OCI-LY3 (cell line): Measurements from ENCODE around the gene CIB4.

Experiments used
- H2AFZ ChIP-seq: fragments of 200-600, 300-600 bp; shearing (Covaris generic); 2 replicates; pipeline ENCODE4 v1.6.0; 2014; ENCODE audit warnings: antibody characterized with exemption, low read depth, low read length
- H3K27ac ChIP-seq: fragments of 200-600, 300-600 bp; sonication (generic); 2 replicates; pipeline ENCODE4 v1.5.1; 2014; ENCODE audit warnings: mild to moderate bottlenecking, low read length, moderate library complexity, mixed read lengths
- H3K27me3 ChIP-seq: fragments of 200-600, 300-600 bp; sonication (generic); 2 replicates; pipeline ENCODE4 v1.6.1; 2014; ENCODE audit warnings: low read depth, low read length, mixed read lengths
- H3K36me3 ChIP-seq: fragments of 200-600, 300-600 bp; sonication (generic); replicated peaks from 2 replicates; pipeline ENCODE3; 2014; ENCODE audit warnings: low read depth, low read length, mixed read lengths
- H3K4me1 ChIP-seq: fragments of 300-600, 200-600 bp; sonication (generic); 2 replicates; pipeline ENCODE4 v1.6.1; 2014; ENCODE audit warnings: low read length, mixed read lengths
- H3K4me2 ChIP-seq: fragments of 200-600, 300-600 bp; sonication (generic); 2 replicates; pipeline ENCODE4 v1.6.1; 2014; ENCODE audit warnings: low read length, mixed read lengths
- H3K4me3 ChIP-seq: fragments of 300-600, 200-600 bp; sonication (generic); 2 replicates; pipeline ENCODE4 v1.5.1; 2014; ENCODE audit warnings: antibody characterized with exemption, mild to moderate bottlenecking, low read length, moderate library complexity
- H3K79me2 ChIP-seq: fragments of 300-600, 200-600 bp; shearing (Covaris generic); 2 replicates; pipeline ENCODE4 v1.6.1; 2014; ENCODE audit warnings: mild to moderate bottlenecking, low read length, mixed read lengths
- H3K9ac ChIP-seq: fragments of 300-600, 200-600 bp; shearing (Covaris generic); 2 replicates; pipeline ENCODE4 v1.6.0; 2014; ENCODE audit warnings: mild to moderate bottlenecking, low read length, moderate library complexity
- H3K9me3 ChIP-seq: fragments of 200-600, 300-600 bp; shearing (Covaris generic); 2 replicates; pipeline ENCODE4 v1.6.1; 2014; ENCODE audit warnings: low read length, mixed read lengths; ENCODE audit not compliant: insufficient read depth
- H4K20me1 ChIP-seq: fragments of 200-600, 300-600 bp; sonication (generic); 2 replicates; pipeline ENCODE4 v1.6.1; 2016; ENCODE audit warnings: low read length, mixed read lengths; ENCODE audit not compliant: insufficient read depth
- CTCF ChIP-seq: fragments of 200-600, 300-600 bp; sonication (generic); IDR thresholded peaks from 2 replicates; pipeline ENCODE4 v1.5.1; 2014; ENCODE audit warnings: antibody characterized with exemption, low read length, low read depth
- EZH2phosphoT487 ChIP-seq: fragments of 200-600 bp; shearing (Covaris generic); IDR thresholded peaks from 2 replicates; pipeline ENCODE4 v1.6.1; 2018; ENCODE audit warnings: antibody characterized with exemption, mixed run types, low read depth

CIB4 gene

DNA sequence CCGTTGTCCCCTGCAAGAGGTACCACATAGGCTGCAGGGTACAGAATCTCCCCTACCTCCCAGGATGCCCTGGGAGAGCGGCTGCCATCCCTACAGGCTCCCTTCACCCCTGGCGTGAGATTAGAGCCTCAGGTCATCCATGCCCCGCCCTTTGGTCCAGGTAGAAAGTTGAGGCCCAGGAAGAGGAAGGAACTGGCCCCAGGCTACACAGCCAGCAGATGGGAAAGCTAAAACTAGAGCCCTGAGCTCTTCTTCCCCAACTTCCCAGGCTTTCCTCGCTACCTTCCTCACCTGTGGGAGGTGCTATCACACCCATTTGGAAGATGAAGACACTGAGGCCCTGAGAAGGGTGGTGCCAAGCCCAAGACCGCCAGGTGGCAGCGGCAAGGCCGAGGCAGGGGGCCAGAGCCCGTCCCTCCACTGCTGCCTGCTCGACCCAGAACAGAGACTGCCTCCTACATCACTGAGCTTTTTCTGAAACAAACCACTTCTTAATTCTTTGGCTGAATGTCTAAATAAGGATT is 25.8 kb downstream of the CIB4 start:
- H4K20me1 ChIP-seq: no peaks in the 10 kb centered on the region
- peak; percentile 19; the same call in 1 of the 2 replicates for TF ChIP-seq CTCF
- no peak for TF ChIP-seq EZH2phosphoT487
- no peaks in the 10 kb centered on the region for H3K79me2 ChIP-seq
- no peaks in the 10 kb centered on the region for H3K9me3 ChIP-seq
- H3K4me2 ChIP-seq: no peak overlapping the region
- no peak overlapping the region for H2AFZ ChIP-seq
- H3K27ac ChIP-seq: no peak overlapping the region
- H3K4me3 ChIP-seq: no peak overlapping the region
- H3K27me3 ChIP-seq: no peaks in the 10 kb centered on the region; the same call in 1 of the 2 replicates
- no peaks in the 10 kb centered on the region for H3K4me1 ChIP-seq
- H3K36me3 ChIP-seq: no peaks in the 10 kb centered on the region
- no peak overlapping the region for H3K9ac ChIP-seq

GRCh38 chr2:26614216-26615138 is 26.7 kb downstream of the CIB4 start:
- no peak overlapping the region for H2AFZ ChIP-seq
- H3K27ac ChIP-seq: no peak overlapping the region
- no peaks in the 10 kb centered on the region for H3K79me2 ChIP-seq
- no peaks in the 10 kb centered on the region for H3K4me1 ChIP-seq
- no peaks in the 10 kb centered on the region for H4K20me1 ChIP-seq
- H3K9me3 ChIP-seq: no peaks in the 10 kb centered on the region
- no peaks in the 10 kb centered on the region for H3K27me3 ChIP-seq
- no peak overlapping the region for H3K9ac ChIP-seq
- no peak overlapping the region for H3K4me3 ChIP-seq
- no peaks in the 10 kb centered on the region for H3K36me3 ChIP-seq
- no peak overlapping the region for H3K4me2 ChIP-seq
- TF ChIP-seq EZH2phosphoT487: no peak
- TF ChIP-seq CTCF: no peak

- H4K20me1 ChIP-seq: no peaks in the 10 kb centered on the region
- no peak overlapping the region for H3K4me3 ChIP-seq
- H3K36me3 ChIP-seq: no peaks in the 10 kb centered on the region
- no peaks in the 10 kb centered on the region for H3K27me3 ChIP-seq
- TF ChIP-seq CTCF (no peak), EZH2phosphoT487 (no peak)
- H3K9ac ChIP-seq: no peak overlapping the region
- no peak overlapping the region for H3K4me2 ChIP-seq
- H3K27ac ChIP-seq: no peak overlapping the region
- no peaks in the 10 kb centered on the region for H3K79me2 ChIP-seq
- H2AFZ ChIP-seq: no peak overlapping the region
- no peaks in the 10 kb centered on the region for H3K4me1 ChIP-seq
- H3K9me3 ChIP-seq: no peaks in the 10 kb centered on the region
Observed at GRCh38 chr2:26613241-26614215, 27.6 kb downstream of the CIB4 start.
